ENCODE measurements around the gene PDE4DIP.
"Not testable (repeated sequence)": the region's sequence is repeated elsewhere in the genome, so short reads cannot be mapped to it uniquely, and the experiment has no call there.

DNA sequence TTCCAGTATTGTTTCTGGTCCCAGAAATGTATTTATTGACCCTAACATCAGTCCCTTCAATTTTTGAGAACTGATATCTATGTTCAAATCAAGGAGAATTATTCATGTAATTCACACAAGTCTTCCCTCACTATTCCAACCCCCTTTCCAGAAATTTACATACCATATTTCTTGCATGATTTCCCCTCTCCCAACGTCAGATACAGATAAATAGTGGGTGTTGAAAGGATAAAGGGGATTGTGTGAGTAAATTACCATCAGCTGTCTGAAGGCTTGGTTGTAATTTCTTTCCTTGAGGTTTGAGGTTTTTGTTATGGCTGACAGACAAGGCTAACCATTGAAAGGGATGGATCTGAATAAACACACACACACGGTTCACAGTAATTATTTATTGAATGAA lies 15.7 kb upstream of the PDE4DIP start:
- TF ChIP-seq, protein P1, sequence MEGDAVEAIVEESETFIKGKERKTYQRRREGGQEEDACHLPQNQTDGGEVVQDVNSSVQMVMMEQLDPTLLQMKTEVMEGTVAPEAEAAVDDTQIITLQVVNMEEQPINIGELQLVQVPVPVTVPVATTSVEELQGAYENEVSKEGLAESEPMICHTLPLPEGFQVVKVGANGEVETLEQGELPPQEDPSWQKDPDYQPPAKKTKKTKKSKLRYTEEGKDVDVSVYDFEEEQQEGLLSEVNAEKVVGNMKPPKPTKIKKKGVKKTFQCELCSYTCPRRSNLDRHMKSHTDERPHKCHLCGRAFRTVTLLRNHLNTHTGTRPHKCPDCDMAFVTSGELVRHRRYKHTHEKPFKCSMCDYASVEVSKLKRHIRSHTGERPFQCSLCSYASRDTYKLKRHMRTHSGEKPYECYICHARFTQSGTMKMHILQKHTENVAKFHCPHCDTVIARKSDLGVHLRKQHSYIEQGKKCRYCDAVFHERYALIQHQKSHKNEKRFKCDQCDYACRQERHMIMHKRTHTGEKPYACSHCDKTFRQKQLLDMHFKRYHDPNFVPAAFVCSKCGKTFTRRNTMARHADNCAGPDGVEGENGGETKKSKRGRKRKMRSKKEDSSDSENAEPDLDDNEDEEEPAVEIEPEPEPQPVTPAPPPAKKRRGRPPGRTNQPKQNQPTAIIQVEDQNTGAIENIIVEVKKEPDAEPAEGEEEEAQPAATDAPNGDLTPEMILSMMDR (IDR thresholded peaks at IDR 0.05): not testable (repeated sequence)
- not testable (repeated sequence) for TF ChIP-seq POLR2A (IDR thresholded peaks at IDR 0.05)
